ENCODE data around the gene UHRF2.
"Not testable (repeated sequence)": the region's sequence is repeated elsewhere in the genome, so short reads cannot be mapped to it uniquely, and the experiment has no call there.

UHRF2 gene

DNA sequence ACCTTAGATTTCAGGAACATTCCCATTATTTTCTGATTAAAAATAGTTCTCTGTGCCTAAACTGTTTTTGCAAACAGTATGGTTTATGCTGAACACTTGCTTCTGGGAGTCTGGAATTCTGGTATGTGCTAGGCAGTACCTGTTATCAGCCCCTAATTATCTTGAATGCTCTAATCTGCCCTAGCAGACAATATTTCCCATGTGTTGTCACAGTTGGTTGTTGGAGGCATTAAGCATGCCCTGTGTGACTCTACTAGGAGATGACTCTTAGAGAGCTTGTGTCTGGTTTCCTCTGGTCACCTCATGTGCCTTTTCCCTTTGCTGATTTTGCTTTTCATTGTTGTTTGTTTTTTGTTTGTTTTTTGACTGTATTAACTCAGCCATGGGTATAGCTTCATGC lies 36.6 kb downstream of the UHRF2 start:
- Histone ChIP-seq H3K27me3 (no peaks in the 10 kb centered on the region), H3K9ac (no peak overlapping the region), H4K20me1 (peaks cover 100% of the 10 kb centered on the region), H3K4me1 (no peaks in the 10 kb centered on the region), H3K9me3 (peaks cover 20% of the 10 kb centered on the region), H3K36me3 (peaks cover 96% of the 10 kb centered on the region), H3K27ac (no peak overlapping the region), H3K4me2 (no peak overlapping the region), H3K4me3 (no peak overlapping the region)
- no peak for TF ChIP-seq Cebpa-rat (IDR thresholded peaks at IDR 0.05)

DNA sequence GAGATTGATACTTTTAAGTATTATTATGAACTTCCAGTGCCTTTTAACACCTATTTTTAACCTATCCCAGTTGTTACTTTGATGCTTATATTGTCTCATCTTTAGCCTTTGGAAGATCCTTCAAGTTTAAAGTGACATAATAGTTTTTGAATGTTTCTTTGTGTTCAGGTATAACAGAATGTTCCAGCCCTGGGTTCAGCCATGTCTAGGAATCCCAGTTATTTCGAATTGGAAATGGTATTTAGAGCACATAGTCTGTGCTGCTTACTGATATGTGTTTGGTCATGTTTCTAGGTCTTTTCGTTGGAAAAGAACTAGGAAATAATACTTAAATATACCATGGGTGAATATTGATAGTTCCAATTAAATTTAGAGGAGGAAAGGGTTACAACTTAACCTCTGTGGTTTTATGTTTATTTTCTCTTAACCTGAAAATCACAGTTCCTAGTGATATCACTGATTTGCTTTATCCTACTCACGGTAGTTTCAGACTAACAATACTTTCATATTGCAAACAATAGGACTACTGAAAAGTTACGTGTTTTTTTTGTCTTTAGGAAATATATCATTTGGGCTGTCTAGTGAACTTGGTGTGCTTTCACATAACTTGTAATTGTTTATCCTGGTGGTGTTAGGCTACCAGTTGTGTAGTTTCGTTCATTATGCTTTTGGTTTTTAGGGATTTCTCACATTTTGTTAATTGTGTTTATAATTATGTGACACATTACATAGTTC lies 37.8 kb downstream of the UHRF2 start:
- Histone ChIP-seq H3K4me2 (no peak overlapping the region), H4K20me1 (peaks cover 100% of the 10 kb centered on the region), H3K27ac (no peak overlapping the region), H3K9ac (no peak overlapping the region), H3K9me3 (peaks cover 32% of the 10 kb centered on the region), H3K27me3 (no peaks in the 10 kb centered on the region), H3K36me3 (peaks cover 96% of the 10 kb centered on the region), H3K4me3 (no peak overlapping the region), H3K4me1 (no peaks in the 10 kb centered on the region)
- TF ChIP-seq Cebpa-rat (IDR thresholded peaks at IDR 0.05): no peak

DNA sequence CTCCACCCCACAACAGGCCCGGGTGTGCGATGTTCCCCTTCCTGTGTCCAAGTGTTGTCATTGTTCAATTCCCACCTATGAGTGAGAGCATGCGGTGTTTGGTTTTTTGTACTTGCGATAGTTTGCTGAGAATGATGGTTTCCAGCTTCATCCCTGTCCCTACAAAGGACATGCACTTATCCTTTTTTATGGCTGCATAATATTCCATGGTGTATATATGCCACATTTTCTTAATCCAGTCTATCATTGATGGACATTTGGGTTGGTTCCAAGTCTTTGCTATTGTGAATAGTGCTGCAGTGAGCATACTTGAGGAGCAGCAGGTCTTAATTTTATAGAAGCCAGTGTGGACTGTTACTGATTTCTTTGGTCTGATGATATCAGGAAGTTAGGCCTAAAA lies 42.3 kb downstream of the UHRF2 start:
- Histone ChIP-seq H4K20me1 (peaks cover 100% of the 10 kb centered on the region), H3K9me3 (peaks cover 50% of the 10 kb centered on the region), H3K36me3 (peaks cover 84% of the 10 kb centered on the region)
- H3K9ac ChIP-seq, H3K27ac ChIP-seq, H3K4me2 ChIP-seq, H3K27me3 ChIP-seq, H3K4me1 ChIP-seq, H3K4me3 ChIP-seq: not testable (repeated sequence)

DNA sequence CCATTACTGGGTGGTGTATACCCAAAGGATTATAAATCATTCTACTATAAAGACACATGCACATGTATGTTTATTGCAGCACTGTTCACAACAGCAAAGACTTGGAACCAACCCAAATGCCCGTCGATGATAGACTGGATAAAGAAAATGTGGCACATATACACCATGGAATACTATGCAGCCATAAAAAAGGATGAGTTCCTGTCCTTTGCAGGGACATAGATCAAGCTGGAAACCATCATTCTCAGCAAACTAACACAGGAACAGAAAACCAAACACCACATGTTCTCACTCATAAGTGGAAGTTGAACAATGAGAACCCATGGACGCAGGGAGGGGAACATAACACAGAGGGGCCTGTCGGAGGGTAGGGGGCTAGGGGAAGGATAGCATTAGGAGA lies 45.7 kb downstream of the UHRF2 start:
- not testable (repeated sequence) for H3K27me3 ChIP-seq, H3K27ac ChIP-seq, H3K4me2 ChIP-seq, H3K4me1 ChIP-seq, H3K9ac ChIP-seq, H3K4me3 ChIP-seq
- Histone ChIP-seq H3K36me3 (peaks cover 82% of the 10 kb centered on the region), H4K20me1 (peaks cover 99% of the 10 kb centered on the region), H3K9me3 (peaks cover 39% of the 10 kb centered on the region)

DNA sequence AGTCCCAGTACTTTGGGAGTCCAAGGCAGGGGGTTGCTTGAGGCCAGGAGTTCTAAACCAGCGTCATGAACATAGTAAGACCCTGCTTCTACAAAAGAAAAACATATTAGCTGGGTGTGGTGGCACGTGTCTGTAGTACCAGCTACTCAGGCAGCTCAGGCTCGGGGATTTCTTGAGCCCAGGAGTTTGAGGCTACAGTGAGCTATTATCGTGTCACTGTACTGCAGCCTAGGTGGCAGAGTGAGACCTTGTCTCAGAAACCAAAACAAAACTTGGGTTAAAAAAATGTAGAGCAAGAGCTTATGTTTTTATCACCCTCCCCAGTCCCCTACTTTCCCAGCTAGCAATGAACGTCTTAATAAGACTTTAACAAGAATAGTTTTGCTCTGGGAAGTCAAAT lies 46.7 kb downstream of the UHRF2 start:
- Histone ChIP-seq H4K20me1 (peaks cover 99% of the 10 kb centered on the region), H3K36me3 (peaks cover 79% of the 10 kb centered on the region), H3K4me3 (no peak overlapping the region), H3K4me1 (no peaks in the 10 kb centered on the region), H3K9ac (no peak overlapping the region), H3K4me2 (no peak overlapping the region), H3K27ac (no peak overlapping the region), H3K27me3 (no peaks in the 10 kb centered on the region), H3K9me3 (peaks cover 29% of the 10 kb centered on the region)
- TF ChIP-seq Cebpa-rat (IDR thresholded peaks at IDR 0.05): no peak

DNA sequence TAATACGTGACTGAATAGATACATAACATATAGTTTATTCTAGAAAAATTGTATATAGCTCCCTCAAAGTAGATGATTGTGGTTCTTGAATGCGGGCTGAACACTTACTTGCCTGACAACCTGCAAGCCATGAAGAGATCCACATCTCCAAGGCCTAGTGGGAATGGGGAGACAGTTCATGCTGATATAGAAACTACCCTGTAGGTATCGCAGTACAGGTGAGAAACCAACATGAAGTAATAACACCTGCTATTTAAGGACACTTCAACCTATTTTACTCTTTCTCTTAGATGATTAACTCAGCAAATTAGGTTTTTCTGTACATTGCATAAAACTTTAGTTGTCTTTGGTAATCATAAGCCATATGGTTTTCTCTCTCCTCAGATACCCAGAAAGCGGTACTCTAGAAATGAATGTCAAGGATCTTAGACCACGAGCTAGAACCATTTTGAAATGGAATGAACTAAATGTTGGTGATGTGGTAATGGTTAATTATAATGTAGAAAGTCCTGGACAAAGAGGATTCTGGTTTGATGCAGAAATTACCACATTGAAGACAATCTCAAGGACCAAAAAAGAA lies 47.3 kb downstream of the UHRF2 start:
- peaks cover 74% of the 10 kb centered on the region for H3K36me3 ChIP-seq
- H3K4me1 ChIP-seq: no peaks in the 10 kb centered on the region
- peaks cover 23% of the 10 kb centered on the region for H3K9me3 ChIP-seq
- no peak overlapping the region for H3K4me2 ChIP-seq
- H3K4me3 ChIP-seq: no peak overlapping the region
- no peaks in the 10 kb centered on the region for H3K27me3 ChIP-seq
- no peak for TF ChIP-seq Cebpa-rat (IDR thresholded peaks at IDR 0.05)
- no peak overlapping the region for H3K9ac ChIP-seq
- no peak overlapping the region for H3K27ac ChIP-seq
- peaks cover 99% of the 10 kb centered on the region for H4K20me1 ChIP-seq

DNA sequence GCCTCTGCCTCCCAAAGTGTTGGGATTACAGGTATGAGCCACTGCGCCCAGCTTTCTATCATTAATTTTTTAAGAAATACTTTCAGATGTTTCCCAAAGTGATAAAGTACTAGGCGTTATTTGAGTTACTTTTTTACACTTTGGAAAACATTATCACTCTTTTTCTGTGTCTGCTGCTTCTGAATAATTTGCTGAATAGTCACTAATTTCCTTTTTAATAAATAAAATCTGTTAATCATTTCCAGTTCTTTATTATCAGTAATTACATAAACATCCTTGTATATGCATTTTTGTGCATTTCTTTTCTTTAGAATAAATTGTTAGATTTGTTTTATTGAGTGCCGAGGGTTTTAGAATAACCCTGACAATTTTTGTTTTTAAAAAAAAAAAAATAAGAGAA lies 48.6 kb downstream of the UHRF2 start:
- Histone ChIP-seq H3K4me1 (no peaks in the 10 kb centered on the region), H3K27me3 (no peaks in the 10 kb centered on the region), H3K9me3 (peaks cover 10% of the 10 kb centered on the region; the same call in 1 of the 2 replicates), H3K27ac (no peak overlapping the region), H3K9ac (no peak overlapping the region), H3K36me3 (peaks cover 79% of the 10 kb centered on the region), H4K20me1 (peaks cover 99% of the 10 kb centered on the region), H3K4me3 (no peak overlapping the region), H3K4me2 (no peak overlapping the region)
- no peak for TF ChIP-seq Cebpa-rat (IDR thresholded peaks at IDR 0.05)

DNA sequence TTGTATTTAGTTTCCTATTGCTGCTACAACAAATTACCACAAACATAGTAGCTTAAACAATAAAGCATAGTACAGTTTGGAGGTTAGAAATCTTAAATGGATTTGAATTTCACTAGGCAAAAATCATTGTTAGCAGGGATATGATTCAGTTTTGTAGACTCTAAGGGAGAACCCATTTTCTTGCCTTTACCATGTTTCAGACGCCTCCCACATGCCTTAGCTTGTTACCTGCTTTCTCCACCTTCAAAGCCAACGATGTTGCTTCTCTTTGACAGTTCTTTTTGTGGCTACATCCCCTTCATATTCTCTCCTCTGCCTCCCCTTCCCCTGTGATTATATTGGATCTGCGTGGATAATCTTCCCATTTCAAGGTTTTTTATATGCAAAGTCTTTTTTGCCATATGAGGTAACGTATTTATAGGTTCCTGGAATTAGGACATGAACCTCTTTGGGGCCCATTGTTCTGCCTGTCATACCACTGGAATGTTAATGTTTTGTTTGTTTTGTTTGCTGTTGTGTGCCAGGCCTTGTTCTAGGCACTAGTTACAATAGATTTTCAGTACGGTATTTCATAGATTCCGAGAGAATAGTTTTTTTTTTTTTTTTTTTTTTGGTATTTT lies 54.1 kb downstream of the UHRF2 start:
- no peak for TF ChIP-seq Cebpa-rat (IDR thresholded peaks at IDR 0.05)
- Histone ChIP-seq H3K4me3 (no peak overlapping the region), H3K27me3 (no peaks in the 10 kb centered on the region), H3K9ac (no peak overlapping the region), H3K4me1 (no peaks in the 10 kb centered on the region), H3K9me3 (no peaks in the 10 kb centered on the region), H4K20me1 (peaks cover 92% of the 10 kb centered on the region), H3K4me2 (no peak overlapping the region), H3K27ac (no peak overlapping the region), H3K36me3 (peaks cover 78% of the 10 kb centered on the region)

DNA sequence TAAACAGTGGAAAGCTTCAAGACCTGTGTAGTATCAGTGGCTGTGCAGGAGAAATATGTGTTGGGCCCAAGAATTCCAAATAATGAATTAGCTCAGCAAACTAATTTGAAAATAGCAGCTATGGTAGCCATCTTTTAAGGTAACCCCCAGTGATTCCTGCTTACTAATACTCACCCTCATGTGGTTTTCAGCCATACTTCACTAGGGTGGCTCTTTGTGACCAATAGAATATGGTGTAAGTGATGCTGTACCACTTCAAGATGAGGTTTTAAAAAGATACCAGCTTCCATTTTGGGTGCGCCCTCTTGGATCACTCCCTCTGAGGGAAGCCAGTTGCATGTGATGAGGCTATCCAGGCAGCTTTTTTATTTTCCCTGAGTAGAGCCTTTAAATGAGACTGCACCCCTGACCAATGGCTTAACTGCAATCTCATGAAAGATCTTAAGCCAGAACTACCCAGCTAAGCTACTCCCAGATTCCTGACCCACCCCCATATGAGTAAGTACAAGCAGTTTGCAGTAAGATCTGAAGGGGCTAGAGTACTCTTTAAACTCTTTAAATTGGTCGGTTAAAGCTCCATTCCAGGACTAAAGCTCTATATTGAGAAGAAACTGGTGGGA lies 58.3 kb downstream of the UHRF2 start:
- no peak for TF ChIP-seq Cebpa-rat (IDR thresholded peaks at IDR 0.05)
- Histone ChIP-seq H3K9me3 (no peaks in the 10 kb centered on the region), H3K4me1 (no peaks in the 10 kb centered on the region), H3K9ac (no peak overlapping the region), H3K4me3 (no peak overlapping the region), H4K20me1 (peaks cover 83% of the 10 kb centered on the region), H3K36me3 (peaks cover 79% of the 10 kb centered on the region), H3K4me2 (no peak overlapping the region), H3K27ac (no peak overlapping the region), H3K27me3 (no peaks in the 10 kb centered on the region)

DNA sequence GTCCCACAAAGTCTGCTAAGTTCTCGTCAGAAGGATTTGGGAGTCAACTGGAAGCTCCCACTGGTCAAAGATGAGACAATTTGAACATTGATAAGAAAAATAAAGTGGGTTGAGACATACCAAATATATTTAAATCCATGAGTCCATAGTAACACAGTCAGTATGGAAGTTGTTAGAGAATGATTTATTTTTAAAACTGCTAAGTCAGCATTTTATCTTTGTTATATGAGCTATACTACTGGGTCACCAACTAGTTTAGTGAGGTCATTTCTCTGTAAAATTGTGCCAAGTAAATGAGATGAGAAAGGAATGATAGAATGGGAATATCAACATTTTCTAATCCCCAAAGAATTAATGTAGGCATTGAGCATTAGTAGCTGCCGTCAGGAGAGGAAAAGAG lies 60.2 kb downstream of the UHRF2 start:
- Histone ChIP-seq H4K20me1 (peaks cover 83% of the 10 kb centered on the region), H3K4me3 (no peak overlapping the region), H3K4me2 (no peak overlapping the region), H3K27ac (no peak overlapping the region), H3K36me3 (peaks cover 79% of the 10 kb centered on the region), H3K9ac (no peak overlapping the region), H3K9me3 (no peaks in the 10 kb centered on the region), H3K27me3 (no peaks in the 10 kb centered on the region), H3K4me1 (no peaks in the 10 kb centered on the region)
- no peak for TF ChIP-seq Cebpa-rat (IDR thresholded peaks at IDR 0.05)
